HG02571 (cell line): ENCODE results near the gene KIF1A.

ENCODE experiments used
- ATAC-seq: cut with Tn5 transposase; IDR thresholded peaks from one replicate; pipeline ENCODE4 v1.9.1; 2021; ENCODE audit warnings: mild to moderate bottlenecking, moderate library complexity; ENCODE audit not compliant: unreplicated experiment

The KIF1A gene

GRCh38 chr2:240774856-240775255, 45.2 kb downstream of the KIF1A start:
- no peak for ATAC-seq

DNA sequence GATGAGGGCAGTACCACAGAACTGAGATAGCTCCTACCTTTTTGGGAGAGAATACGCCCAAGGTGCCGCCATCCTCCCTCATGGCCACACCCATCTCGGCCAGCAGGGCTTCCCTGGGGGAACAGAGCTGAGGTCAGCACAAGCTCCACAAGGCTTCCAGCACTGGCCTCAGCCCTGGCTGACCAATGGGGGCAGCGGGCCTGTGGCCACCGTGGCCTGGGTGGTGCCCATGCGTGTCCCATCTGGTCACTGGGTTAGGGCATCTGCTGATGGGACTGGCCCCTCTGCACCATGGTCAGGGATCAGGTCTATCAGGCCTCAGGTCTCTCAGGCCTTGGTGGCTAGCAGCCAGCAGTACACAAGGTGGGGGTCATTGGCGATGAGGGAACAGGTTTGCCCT, 50.9 kb downstream of the KIF1A start:
- ATAC-seq = no peak

GRCh38 chr2:240768216-240768615, 51.8 kb downstream of the KIF1A start:
- no peak for ATAC-seq

GRCh38 chr2:240767341-240767740, 52.7 kb downstream of the KIF1A start:
- ATAC-seq = no peak

- ATAC-seq = no peak
Observed at GRCh38 chr2:240766072-240766471, 53.9 kb downstream of the KIF1A start.

GRCh38 chr2:240765007-240765406, 55.0 kb downstream of the KIF1A start:
- no peak for ATAC-seq

DNA sequence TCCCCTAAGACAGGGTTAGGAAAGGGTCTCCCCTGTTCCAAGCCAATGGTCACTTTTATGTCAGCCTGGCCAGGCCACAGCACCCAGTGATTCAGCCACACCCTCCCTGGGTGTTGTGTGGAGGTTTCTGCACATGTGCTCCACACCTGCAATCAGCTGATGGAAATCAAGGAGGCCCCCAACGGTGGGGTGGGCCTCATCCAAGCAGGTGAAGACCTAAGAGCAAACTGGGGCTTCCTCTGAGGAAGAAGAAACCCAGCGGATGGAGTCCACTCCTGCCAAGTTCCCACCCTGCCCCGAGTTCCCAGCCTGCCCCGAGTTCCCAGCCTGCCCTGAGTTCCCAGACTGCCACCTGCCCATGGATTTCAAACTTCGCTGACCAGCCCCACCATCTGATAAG, 55.4 kb downstream of the KIF1A start:
- ATAC-seq = no peak

DNA sequence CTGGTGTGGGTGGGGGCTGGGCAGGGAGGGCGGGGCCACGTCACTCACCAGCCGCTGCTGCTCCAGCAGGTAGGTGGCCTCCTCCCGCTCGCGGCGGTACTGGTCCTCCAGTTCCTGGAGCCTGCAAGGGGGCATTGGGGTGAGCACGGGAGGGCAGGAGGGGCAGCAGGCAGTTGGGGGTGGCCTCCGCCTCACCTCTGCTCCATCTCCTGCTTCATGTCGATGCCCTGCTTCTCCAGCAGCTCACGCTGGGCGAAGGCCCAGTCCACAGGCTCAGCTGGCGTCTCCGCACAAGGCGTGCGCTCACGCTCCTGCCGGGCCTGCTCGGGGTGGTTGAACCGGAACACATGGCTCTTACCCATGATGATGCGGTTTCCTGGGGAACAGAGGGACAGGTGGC, 57.0 kb downstream of the KIF1A start:
- ATAC-seq = no peak

GRCh38 chr2:240762249-240762648, 57.8 kb downstream of the KIF1A start:
- no peak for ATAC-seq

DNA sequence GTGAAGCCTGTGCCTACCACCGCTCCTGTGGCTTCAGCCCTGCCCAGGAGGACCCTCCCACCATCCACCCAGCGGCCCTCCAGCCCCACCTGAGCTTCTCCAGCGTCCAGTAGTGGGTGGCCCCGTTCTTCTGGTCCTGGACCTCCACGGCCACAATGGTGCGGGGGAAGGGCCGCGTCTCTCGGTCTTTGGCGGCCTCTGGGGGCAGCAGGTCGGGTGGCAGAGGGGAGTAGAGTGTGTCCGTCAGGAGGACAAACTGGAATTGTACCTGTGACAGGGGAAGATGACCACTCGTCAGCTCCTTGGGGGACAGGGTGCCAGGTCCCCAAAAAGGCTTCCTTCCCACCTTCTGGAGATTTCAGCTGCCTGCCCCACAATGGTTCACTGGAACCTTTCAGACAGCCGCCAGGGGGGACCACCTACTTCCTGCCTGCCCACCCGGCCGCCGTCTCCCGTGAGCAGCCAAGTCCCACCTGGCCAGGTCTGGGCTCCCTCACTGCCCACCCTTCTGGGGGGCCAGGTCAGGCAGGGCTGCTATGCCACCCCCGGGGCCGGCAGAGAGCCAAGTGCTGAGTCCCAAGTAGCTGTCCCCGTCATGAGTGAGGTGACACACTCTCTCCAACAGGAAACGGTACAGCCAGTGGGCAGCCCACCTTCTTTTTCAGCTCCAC, 59.3 kb downstream of the KIF1A start:
- ATAC-seq = no peak

DNA sequence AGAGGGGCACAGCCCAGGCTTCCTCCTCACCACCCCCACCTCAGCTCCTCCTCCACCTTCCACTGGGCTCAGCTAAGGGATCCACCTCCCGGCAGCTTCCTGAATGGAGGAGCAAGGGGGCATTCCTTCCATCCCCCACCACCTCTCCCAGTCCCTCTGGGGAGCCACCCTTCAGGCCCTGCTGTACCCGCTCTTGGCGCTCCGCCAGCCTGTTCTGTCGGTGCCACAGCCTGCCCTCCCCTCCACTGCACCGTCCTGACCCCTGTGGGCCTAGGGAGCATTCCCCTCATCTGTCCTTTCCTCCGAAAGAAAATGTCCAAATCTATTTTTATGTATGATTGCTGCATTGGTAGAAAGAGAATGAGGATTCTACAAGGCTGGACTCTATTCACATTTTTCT, 59.9 kb downstream of the KIF1A start:
- ATAC-seq = no peak

GRCh38 chr2:240759459-240759858, 60.6 kb downstream of the KIF1A start:
- no peak for ATAC-seq

DNA sequence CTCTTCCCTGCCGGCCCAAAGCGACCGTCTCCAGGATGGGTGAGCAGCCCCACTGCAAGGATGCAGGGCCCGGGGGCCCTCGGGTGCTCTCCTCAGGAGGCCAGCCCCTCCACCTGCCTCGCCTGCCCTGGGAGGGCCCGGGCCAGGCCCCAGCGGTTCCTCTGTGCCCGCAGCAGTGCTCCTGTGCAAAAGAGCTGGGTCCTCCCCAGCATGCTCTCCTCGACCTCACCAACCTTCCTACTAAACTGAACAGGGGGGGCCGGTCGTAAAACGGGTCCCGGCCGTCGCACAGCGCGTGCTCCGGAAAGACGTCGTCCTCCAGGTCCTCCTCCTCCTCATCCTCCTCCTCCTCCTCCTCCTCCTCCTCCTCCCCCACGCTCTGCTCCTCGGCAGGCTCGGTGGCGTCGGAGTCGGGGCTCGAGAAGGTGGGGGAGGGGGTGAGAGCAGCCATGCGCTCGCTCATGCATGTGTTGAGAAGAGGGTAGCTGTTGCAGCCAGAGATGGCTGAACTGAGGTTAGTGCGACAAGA, 62.9 kb downstream of the KIF1A start:
- no peak for ATAC-seq

DNA sequence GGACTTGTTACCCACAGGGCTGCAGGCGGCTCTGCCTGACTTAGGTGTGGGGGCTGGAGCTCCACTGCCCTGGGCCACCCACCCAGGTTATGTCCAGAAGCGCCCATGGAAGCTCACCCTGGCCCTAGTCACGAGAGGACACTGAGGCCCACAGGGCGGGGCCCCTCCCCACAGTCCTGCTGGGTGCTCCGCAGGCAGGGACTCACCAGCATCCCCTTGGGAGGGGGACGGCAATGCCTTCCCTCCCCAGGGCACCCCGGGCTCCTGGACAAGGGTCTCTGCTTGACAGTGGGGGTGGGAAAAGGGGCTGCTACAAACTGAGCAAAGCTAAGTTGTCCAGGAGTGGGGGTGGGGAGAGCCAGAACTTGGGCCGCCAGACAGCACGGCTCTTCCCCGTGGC, 67.8 kb downstream of the KIF1A start:
- no peak for ATAC-seq

- ATAC-seq = no peak
Observed at GRCh38 chr2:240750409-240750808, 69.6 kb downstream of the KIF1A start.

GRCh38 chr2:240749516-240749915, 70.5 kb downstream of the KIF1A start:
- no peak for ATAC-seq

DNA sequence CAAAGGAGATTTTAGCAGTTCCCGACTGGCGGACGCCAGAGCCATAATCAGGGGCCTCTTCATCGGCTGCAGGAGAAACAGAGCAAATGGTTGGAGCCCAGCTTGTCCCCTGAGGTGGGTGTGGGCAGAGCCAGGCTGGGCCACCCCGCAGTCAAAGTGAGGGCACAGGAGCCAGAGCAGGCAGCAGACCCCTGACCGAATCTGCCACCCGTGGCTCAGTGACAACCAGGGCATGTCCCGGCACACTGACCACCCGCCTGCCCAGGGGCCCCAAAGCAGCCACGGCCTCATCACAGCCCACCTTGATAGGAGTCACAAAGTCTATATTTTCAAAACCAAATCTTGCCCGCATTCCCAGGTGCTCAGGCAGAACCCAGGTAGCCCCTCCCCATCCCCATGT, 72.8 kb downstream of the KIF1A start:
- no peak for ATAC-seq

DNA sequence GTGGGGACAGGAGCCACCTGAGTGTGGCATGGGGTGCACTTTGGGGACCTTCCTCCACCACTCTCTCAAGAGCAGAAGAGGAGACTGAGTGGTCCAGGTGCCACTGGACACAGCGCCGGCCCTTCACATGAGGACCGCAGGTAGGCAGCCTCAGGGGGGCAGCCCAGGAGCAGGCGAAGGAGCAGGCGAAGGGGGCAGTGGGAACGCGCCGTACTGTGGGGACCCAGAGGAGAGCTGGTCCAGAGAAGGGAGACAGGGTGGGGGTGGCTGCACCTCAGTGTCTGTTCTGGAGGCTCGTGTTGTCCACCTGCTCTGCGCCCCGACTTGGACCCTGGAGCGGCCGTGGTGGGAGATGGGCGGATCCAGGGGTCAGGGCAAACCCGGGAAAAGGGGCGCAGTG, 73.3 kb downstream of the KIF1A start:
- no peak for ATAC-seq

- ATAC-seq = no peak
Observed at GRCh38 chr2:240745962-240746361, 74.1 kb downstream of the KIF1A start.

GRCh38 chr2:240745456-240745855, 74.6 kb downstream of the KIF1A start:
- no peak for ATAC-seq

DNA sequence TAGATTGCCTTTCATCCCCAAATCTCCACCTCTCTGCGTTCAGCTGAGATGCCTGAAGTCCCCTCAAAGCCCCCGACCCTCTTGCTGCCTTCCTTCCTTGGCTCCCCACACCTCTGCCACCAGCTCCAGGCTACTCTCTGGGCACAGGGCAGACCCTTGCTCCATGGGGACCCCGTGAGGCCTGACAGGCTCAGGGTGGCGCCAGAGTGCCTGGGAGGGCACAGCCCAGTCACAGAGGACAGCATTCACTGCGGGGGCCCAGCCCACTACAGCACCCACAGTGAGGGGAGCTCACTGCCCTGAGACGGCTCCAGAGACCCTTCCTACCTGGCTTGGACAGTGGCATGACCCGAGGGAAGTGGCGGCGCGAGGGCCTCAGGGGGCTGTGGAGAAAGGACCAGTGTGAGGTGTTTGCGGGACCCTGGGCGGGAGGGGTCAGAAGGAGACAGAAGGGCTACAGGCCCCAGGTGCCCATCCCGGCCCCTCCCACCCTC, 77.4 kb downstream of the KIF1A start:
- ATAC-seq = no peak

DNA sequence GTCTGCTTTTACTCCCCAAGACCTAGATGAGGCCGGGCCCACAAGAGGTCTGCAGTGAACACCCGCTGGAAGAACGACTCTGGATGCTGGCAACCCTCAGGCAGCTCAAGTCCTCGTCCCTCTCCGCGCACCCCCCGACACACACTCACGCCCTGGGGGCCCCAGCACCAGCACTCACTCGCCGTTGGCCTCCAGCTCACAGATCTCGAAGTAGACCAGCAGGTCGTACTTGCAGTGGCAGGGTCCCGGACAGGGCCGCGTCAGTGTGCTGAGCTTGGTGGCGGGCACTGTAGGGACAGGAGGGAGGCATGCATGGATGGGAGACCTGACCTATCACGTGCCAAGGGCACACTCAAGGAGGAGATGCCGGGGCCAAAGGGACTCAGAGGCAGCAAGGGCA, 78.9 kb downstream of the KIF1A start:
- no peak for ATAC-seq

DNA sequence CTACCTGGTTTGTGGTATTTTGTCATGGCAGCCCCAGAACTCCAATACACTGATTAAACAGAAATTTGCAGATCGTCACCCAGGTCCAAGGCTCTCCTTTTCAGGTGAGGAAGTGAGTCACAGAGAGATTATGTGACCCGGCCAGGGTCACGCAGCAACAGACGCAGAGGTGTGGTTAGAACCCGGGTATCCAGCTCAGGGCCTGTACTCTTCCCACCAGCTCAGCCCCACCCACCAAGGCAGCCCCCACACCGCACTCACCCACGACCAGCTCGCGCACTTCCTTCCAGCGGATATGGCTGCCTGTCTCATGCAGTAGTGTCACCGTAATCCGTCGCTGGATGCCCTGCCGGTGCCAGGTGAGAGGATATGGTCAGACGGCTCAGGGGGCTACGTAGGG, 80.2 kb downstream of the KIF1A start:
- no peak for ATAC-seq
